Activated CD8-positive, alpha-beta memory T cell treated with anti-CD3 and anti-CD28 coated beads for 48 hours (primary cell): ENCODE measurements around the gene TJAP1.
"Not testable (repeated sequence)": the region's sequence is repeated elsewhere in the genome, so short reads cannot be mapped to it uniquely, and the experiment has no call there.

Experiments used
- DNase-seq, 3 experiments: peaks; one replicate each; pipeline ENCODE4 v3.0.0-alpha.2; 2020; ENCODE audit warnings: low read depth in 2 of 3, low spot score in 2 of 3

Gene TJAP1

GRCh38 chr6:43453831-43454230 is 23.5 kb upstream of the TJAP1 start:
- DNase-seq = no peak

- DNase-seq = peak; percentile 35 to 57 (median 51)
These were observed 23.1 kb upstream of the TJAP1 start for GRCh38 chr6:43454290-43454695.

DNA sequence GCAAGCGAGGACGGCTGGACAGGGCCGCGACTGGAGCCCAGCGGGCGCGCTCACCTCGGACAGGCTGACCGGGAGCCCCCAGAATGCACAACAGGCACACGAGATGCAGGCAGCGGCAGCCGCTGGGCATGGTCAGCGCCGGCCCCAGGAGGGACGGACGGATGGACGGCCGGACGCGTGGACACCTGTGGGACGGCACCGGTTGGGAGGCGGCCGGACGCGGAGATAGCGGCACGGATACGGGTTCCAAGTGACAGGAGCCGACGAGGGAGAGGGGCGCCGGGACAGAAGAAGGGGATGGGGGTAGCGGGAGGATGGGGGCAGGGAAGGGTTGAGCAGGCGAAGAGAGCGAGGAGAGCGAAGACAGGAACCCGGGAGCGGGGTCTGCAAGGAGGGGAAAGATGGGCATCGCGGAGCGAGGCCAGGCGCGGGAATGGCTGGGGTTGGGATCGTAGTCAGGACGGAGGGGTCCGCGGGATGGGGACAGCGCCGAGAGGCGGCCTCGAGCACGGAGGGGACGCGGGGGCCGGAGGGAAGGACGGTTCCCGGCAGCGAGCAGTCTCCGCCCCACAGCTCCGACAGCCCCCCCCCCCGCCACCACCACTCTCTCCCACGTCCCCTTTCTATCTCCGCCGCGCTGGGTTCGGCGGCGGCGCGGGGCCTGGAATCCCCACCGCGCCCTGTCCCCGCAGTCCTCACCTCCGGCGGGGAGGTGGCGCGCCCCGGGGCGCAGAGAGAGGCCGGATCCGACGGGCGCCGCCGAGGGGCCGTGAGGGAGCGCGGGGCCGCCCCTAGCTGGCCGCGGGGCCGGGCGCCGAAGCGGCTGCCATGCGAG is 22.5 kb upstream of the TJAP1 start:
- peak in 1 of 3 experiments; percentile 13 for DNase-seq

DNA sequence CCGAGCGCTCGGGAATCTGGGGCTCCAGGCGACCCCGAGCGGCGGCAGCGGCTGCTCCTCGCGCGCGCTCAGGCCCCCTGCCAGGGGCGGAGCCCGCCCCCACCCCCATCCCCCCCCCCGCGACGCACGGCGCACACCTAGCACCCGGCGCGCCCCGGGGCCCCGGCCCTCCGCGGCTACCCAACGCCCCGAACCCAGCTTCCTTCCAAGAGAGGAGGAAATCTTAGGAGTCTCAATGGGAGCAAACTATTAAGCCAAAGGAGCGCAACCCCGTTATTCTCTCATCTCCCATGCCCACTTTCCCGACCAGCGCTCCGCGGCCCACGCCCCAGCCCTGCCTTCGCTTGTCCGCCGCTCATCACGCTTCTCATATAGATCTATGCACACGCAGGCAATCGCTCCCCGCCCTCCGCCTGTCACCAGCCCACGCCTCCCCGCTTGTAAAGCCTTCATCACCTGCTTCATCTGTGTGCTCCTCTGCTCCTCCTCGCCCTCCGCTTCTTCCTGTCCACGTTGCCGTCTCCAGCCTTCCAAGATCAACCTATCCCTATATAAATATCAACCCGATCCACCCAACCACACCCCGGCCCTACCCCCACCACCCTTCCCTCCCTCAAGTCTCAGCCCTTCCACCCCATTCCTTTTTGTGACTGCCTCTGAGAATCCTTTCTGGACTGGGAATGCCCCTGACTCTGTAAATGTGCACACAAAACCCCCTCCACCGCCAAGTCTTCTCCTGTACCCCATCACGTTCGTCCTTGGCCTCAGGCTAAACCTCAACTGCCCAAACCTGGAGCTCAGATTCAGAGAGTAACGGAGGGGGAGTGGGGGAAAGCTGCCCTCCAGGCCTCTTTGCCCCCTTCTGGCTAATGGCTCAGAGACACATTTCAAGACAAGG is 21.6 kb upstream of the TJAP1 start, which contains the start of gene DLK2:
TSS of gene DLK2 (minus strand) at position 18 of the 898 bp plus-strand sequence. CDS start 723 bp downstream, outside the sequence.
- peak in 1 of 3 experiments; percentile 37 for DNase-seq

GRCh38 chr6:43457643-43458042 is 19.7 kb upstream of the TJAP1 start:
- no peak for DNase-seq

GRCh38 chr6:43458154-43458553 is 19.2 kb upstream of the TJAP1 start:
- not testable (repeated sequence) for DNase-seq

- DNase-seq = no peak
These were observed 17.8 kb upstream of the TJAP1 start for GRCh38 chr6:43459535-43459934.

GRCh38 chr6:43460032-43460431 is 17.3 kb upstream of the TJAP1 start:
- DNase-seq = no peak

DNA sequence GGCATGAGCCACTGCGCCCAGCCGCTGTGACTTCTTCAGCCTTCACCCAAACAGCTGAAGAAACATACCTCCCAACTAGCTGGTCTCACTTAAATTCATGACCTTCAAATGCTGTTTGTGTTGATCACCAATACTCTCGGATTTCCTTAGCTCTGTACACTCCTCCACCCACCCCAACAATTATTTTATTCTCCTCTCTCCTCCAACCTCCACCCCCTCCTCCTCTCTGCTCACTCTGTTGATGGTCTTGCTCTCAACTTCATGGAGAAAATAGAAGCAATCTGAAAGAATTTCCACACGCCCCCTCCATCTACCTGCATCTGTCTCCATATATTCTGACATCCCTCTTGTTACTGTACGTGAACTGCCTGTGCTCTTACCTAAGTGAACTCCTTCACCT is 15.4 kb upstream of the TJAP1 start:
- no peak for DNase-seq

DNA sequence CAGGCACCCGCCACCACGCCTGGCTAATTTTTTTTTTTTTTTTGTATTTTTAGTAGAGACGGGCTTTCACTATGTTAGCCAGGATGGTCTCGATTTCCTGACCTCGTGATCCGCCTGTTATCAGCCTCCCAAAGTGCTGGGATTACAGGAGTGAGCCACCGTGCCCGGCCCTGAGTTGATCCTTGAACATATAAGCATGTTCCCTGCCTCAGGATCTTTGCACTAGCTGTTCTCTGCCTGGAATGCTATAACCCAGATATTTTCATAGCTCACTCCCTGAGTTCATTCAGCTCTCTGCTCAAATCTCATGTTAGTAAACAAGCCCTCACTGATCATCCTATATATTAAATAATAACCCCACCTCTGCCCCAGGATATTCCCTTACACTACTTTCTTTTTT is 13.0 kb upstream of the TJAP1 start:
- DNase-seq = no peak

GRCh38 chr6:43465948-43466347 is 11.4 kb upstream of the TJAP1 start:
- no peak for DNase-seq

DNA sequence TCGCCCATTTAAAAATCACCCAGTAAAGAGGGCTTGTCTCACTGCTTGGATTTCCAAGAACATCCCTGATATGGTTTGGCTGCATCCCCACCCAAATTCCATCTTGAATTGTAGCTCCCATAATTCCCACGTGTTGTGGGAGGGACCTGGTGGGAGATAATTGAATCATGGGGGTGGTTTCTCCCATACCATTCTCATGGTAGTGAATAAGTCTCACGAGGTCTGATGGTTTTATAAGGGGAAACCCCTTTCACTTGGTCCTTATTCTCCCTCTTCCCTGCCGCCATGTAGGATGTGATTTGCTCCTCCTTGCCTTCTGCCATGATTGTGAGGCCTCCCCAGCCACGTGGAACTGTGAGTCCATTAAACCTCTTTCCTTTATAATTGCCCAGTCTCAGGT is 10.1 kb upstream of the TJAP1 start:
- not testable (repeated sequence) for DNase-seq

DNA sequence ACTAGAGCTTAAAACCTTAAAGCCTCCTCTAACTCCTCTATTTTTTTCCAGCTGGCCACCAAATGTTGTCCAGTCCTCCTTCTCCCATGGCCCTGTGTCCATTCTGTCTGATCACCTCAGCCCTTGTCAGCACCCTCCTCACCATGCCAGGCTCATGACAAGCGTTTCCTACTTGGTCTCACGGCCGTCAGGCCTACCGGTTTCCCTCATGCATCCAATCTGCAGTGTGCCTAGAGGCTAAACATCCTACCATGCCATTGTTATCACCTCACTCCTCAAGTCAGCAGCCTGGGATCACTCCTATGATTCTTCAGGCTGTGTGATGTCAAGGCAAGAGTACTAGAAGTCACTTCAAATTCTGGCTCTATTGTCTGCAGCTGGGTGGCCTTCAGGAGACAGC is 9.6 kb upstream of the TJAP1 start:
- no peak for DNase-seq

DNA sequence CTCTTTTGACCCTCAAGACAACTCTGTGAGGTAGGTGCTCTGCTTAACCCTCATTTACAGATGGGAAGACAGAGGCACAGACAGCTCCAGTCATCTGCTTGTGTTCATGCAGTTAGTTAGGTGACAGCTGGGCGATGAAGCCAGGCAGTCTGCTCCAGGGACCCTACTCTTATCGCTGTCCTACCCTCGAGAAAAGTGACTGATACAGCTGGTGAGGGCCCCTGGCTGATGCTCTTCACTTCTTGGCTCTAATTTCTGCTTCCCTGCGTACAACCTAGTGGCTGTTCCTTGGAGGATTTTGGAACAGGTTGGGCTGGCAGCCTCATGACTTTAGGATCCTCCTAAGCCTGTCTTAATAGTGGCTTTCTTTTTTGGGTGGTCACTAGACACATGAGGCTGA is 9.1 kb upstream of the TJAP1 start:
- DNase-seq = no peak

GRCh38 chr6:43468748-43469681 is 8.4 kb upstream of the TJAP1 start:
- DNase-seq = no peak

- DNase-seq = no peak
These were observed 7.4 kb upstream of the TJAP1 start for GRCh38 chr6:43469947-43470346.

GRCh38 chr6:43471399-43471798 is 6.0 kb upstream of the TJAP1 start:
- no peak for DNase-seq

DNA sequence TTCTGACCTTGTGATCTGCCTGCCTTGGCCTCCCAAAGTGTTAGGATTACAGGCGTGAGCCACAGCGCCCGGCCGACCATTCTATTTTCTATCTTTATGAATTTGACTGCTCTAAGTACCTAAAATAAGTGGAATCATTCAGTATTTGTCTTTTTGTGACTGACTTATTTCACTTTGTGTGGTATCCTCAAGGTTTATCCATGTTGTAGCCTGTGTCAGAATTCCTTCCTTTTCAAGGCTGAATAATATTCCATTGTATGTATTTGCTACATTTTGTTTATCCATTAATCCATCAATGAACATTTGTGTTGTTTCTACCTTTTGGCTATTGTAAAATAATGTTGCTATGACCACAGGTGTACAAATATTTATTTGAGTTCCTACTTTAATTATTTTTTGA is 4.9 kb upstream of the TJAP1 start:
- no peak for DNase-seq

- no peak for DNase-seq
These were observed 1.9 kb upstream of the TJAP1 start for GRCh38 chr6:43475516-43475915.

- no peak for DNase-seq
These were observed 624 bp upstream of the TJAP1 start for GRCh38 chr6:43476746-43477145.

DNA sequence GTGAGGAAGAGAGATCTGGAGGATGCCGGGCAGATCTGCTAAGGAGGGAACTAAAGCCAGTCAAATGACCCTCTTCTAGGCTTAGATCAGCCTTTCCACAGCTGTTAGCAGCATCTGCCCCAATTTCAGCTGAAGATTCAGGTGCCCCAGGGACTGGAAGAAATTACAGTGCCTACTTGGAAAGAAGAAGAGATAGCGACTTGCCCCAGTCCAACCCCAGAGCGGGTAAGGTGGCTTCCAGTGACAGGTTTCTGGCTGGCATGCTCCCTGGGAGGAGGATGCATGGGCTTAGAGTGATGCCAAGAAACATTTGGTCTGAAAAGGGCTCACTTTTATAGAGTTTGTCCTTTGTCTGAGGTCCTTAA is 620 bp downstream of the TJAP1 start:
- no peak for DNase-seq
